GM23338 (cell line): ENCODE measurements around the gene CNTNAP4. TPM values are rescaled to one million over a fixed set of nuclear protein-coding genes. Genes with fewer than 3 reads are reported as not detected.

Source experiments
- ATAC-seq: fragments of 200-7000 bp; cut with Tn5 transposase; 3 replicates; pipeline ENCODE4 v1.9.1; 2020
- DNase-seq: peaks from one replicate; pipeline ENCODE4 v3.0.0-alpha.2; 2015; ENCODE audit warnings: low spot score
- H2AFZ ChIP-seq: fragments of 200-600 bp; sonication (generic); 2 replicates; pipeline ENCODE4 v1.8.0; 2016; ENCODE audit warnings: antibody characterized with exemption, mild to moderate bottlenecking, moderate library complexity
- H3F3A ChIP-seq: fragments of 200-600 bp; sonication (generic); replicated peaks from 2 replicates; pipeline ENCODE4 v1.8.0; 2017; ENCODE audit warnings: antibody characterized with exemption, mixed run types, low read depth
- H3K27ac ChIP-seq: fragments of 200-600 bp; sonication (generic); 2 replicates; pipeline ENCODE4 v1.6.1; 2016; ENCODE audit warnings: low read depth
- H3K27me3 ChIP-seq: fragments of 200-600 bp; sonication (generic); 2 replicates; pipeline ENCODE4 v1.8.0; 2016; ENCODE audit warnings: mild to moderate bottlenecking, mixed run types, moderate library complexity; ENCODE audit not compliant: insufficient read depth
- H3K36me3 ChIP-seq: fragments of 200-600 bp; sonication (generic); 2 replicates; pipeline ENCODE4 v1.8.0; 2016; ENCODE audit warnings: mild to moderate bottlenecking; ENCODE audit not compliant: insufficient read depth
- H3K4me1 ChIP-seq: fragments of 200-600 bp; sonication (generic); 2 replicates; pipeline ENCODE4 v1.8.0; 2016; ENCODE audit warnings: mild to moderate bottlenecking, moderate library complexity; ENCODE audit not compliant: insufficient read depth
- H3K4me2 ChIP-seq: fragments of 200-600 bp; sonication (generic); 2 replicates; pipeline ENCODE4 v1.7.1; 2017; ENCODE audit warnings: mixed run types
- H3K4me3 ChIP-seq: fragments of 200-600 bp; sonication (generic); 2 replicates; pipeline ENCODE4 v1.6.1; 2016; ENCODE audit warnings: mixed run types
- H3K79me2 ChIP-seq: fragments of 200-600 bp; sonication (generic); replicated peaks from 2 replicates; pipeline ENCODE4 v1.8.0; 2017; ENCODE audit warnings: mild to moderate bottlenecking; ENCODE audit not compliant: insufficient read depth
- H3K9me2 ChIP-seq: fragments of 200-600 bp; sonication (generic); 2 replicates; pipeline ENCODE4 v1.8.0; 2017; ENCODE audit not compliant: insufficient read depth
- H4K20me1 ChIP-seq: fragments of 200-600 bp; sonication (generic); replicated peaks from 2 replicates; pipeline ENCODE4 v1.8.0; 2017; ENCODE audit warnings: mild to moderate bottlenecking; ENCODE audit not compliant: insufficient read depth
- H3K27ac Mint-ChIP-seq: 2 replicates; pipeline ENCODE4 v1.8.0; 2020; ENCODE audit warnings: inconsistent platforms, mild to moderate bottlenecking, moderate library complexity, mixed read lengths
- H3K27me3 Mint-ChIP-seq: 3 replicates; pipeline ENCODE4 v1.8.0; 2022; ENCODE audit warnings: low read depth, mild to moderate bottlenecking, moderate library complexity, mixed read lengths, inconsistent platforms; ENCODE audit not compliant: insufficient read depth, poor library complexity
- H3K36me3 Mint-ChIP-seq: 3 replicates; pipeline ENCODE4 v1.8.0; 2021; ENCODE audit warnings: low read depth, mild to moderate bottlenecking, inconsistent platforms, moderate library complexity, mixed read lengths
- H3K4me1 Mint-ChIP-seq: 3 replicates; pipeline ENCODE4 v1.8.0; 2020; ENCODE audit warnings: mild to moderate bottlenecking, inconsistent platforms, mixed read lengths
- H3K4me3 Mint-ChIP-seq: 3 replicates; pipeline ENCODE4 v1.8.0; 2021; ENCODE audit warnings: moderate library complexity, mild to moderate bottlenecking, inconsistent platforms, mixed read lengths
- H3K9me3 Mint-ChIP-seq: 3 replicates; pipeline ENCODE4 v1.8.0; 2020; ENCODE audit warnings: moderate library complexity, mild to moderate bottlenecking, inconsistent platforms, mixed read lengths
- CREB1 ChIP-seq: fragments of 250-450 bp; sonication (Bioruptor Pico); IDR thresholded peaks from 2 replicates; pipeline ENCODE4 v1.5.0; 2020; ENCODE audit warnings: low read depth, mild to moderate bottlenecking, moderate library complexity
- EZH2 ChIP-seq: fragments of 200-600 bp; sonication (generic); IDR thresholded peaks from one replicate; pipeline ENCODE4 v1.8.0; 2017; ENCODE audit warnings: antibody characterized with exemption, mild to moderate bottlenecking, low read depth; ENCODE audit not compliant: unreplicated experiment
- JUNB ChIP-seq: IDR thresholded peaks from one replicate; pipeline ENCODE4 v1.6.1; 2016; ENCODE audit warnings: antibody characterized with exemption; ENCODE audit not compliant: unreplicated experiment
- POLR2AphosphoS5 ChIP-seq: IDR thresholded peaks from 2 replicates; pipeline ENCODE4 v1.6.1; 2016; ENCODE audit warnings: antibody characterized with exemption, low read depth
- ZNF331 ChIP-seq: fragments of 250-450 bp; sonication (Bioruptor Pico); IDR thresholded peaks from 2 replicates; pipeline ENCODE4 v1.5.0; 2020; ENCODE audit warnings: low read depth, mild to moderate bottlenecking, moderate library complexity
- polyA plus RNA-seq: library from polyadenylated mRNA; unstranded; fragments of >200 nt; fragmentation: Nextera tagmentation; extraction: Ambion mirVana; gene quantifications from 2 replicates; pipeline ENCODE4 v1.2.1, GENCODE V29; 2016
- total RNA-seq: library from RNA; depleted of rRNA; stranded (reverse); fragments of >200 nt; shearing (Covaris generic); gene quantifications from 2 replicates; pipeline ENCODE4 v1.2.3, GENCODE V29; 2014
- TF ChIP-seq, protein P1 (sequence below), 2 experiments: fragments of 200-600 bp in 1 of 2; sonication (generic) in 1 of 2; conservative IDR thresholded peaks; 2 replicates each; pipeline versions ENCODE4 v1.5.1 to v1.6.1; 2016 to 2017; ENCODE audit warnings: antibody characterized with exemption in 2 of 2, low read depth in 2 of 2, mild to moderate bottlenecking in 2 of 2, moderate library complexity in 1 of 2
- TF ChIP-seq, protein P2 (sequence below): fragments of 250-450 bp; sonication (Bioruptor Pico); IDR thresholded peaks from 2 replicates; pipeline ENCODE4 v1.5.0; 2020; ENCODE audit warnings: mild to moderate bottlenecking, moderate library complexity

Gene CNTNAP4
- total and polyA plus RNA-seq, 2 experiments from 2014 or later, result not detected

GRCh38 chr16:76511203-76511602 is 234.0 kb downstream of the CNTNAP4 start (continued):
- no peak for TF ChIP-seq JUNB

GRCh38 chr16:76518781-76519180 is 241.6 kb downstream of the CNTNAP4 start:
- ATAC-seq, result peak; percentile 67
- Histone ChIP-seq H3K27me3 (no peaks in the 10 kb centered on the region), H3K4me1 (peaks cover 18% of the 10 kb centered on the region), H3K79me2 (no peaks in the 10 kb centered on the region), H3K9me2 (no peaks in the 10 kb centered on the region), H3K4me3 (no peak overlapping the region), H4K20me1 (no peaks in the 10 kb centered on the region), H3K36me3 (no peaks in the 10 kb centered on the region), H3K27ac (peak overlapping the region; percentile 28), H3K4me2 (peak overlapping the region; percentile 46), H2AFZ (no peak overlapping the region), H3F3A (no peaks in the 10 kb centered on the region)
- H3K27me3 Mint-ChIP-seq, result no peaks in the 10 kb centered on the region
- H3K36me3 Mint-ChIP-seq, result 0 out of 3 replicates have a peak, but pooled peaks cover 6% of the 10 kb centered on the region
- TF ChIP-seq POLR2AphosphoS5 (no peak), ZNF331 (CRISPR knock-in tag) (no peak), CREB1 (CRISPR knock-in tag) (no peak), JUNB (no peak), EZH2 (no peak)
- TF ChIP-seq, protein P1, sequence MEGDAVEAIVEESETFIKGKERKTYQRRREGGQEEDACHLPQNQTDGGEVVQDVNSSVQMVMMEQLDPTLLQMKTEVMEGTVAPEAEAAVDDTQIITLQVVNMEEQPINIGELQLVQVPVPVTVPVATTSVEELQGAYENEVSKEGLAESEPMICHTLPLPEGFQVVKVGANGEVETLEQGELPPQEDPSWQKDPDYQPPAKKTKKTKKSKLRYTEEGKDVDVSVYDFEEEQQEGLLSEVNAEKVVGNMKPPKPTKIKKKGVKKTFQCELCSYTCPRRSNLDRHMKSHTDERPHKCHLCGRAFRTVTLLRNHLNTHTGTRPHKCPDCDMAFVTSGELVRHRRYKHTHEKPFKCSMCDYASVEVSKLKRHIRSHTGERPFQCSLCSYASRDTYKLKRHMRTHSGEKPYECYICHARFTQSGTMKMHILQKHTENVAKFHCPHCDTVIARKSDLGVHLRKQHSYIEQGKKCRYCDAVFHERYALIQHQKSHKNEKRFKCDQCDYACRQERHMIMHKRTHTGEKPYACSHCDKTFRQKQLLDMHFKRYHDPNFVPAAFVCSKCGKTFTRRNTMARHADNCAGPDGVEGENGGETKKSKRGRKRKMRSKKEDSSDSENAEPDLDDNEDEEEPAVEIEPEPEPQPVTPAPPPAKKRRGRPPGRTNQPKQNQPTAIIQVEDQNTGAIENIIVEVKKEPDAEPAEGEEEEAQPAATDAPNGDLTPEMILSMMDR (conservative IDR thresholded peaks at IDR 0.05; ENCODE audit: low read depth in 2 of 2), result no peak
- TF ChIP-seq, protein P2, sequence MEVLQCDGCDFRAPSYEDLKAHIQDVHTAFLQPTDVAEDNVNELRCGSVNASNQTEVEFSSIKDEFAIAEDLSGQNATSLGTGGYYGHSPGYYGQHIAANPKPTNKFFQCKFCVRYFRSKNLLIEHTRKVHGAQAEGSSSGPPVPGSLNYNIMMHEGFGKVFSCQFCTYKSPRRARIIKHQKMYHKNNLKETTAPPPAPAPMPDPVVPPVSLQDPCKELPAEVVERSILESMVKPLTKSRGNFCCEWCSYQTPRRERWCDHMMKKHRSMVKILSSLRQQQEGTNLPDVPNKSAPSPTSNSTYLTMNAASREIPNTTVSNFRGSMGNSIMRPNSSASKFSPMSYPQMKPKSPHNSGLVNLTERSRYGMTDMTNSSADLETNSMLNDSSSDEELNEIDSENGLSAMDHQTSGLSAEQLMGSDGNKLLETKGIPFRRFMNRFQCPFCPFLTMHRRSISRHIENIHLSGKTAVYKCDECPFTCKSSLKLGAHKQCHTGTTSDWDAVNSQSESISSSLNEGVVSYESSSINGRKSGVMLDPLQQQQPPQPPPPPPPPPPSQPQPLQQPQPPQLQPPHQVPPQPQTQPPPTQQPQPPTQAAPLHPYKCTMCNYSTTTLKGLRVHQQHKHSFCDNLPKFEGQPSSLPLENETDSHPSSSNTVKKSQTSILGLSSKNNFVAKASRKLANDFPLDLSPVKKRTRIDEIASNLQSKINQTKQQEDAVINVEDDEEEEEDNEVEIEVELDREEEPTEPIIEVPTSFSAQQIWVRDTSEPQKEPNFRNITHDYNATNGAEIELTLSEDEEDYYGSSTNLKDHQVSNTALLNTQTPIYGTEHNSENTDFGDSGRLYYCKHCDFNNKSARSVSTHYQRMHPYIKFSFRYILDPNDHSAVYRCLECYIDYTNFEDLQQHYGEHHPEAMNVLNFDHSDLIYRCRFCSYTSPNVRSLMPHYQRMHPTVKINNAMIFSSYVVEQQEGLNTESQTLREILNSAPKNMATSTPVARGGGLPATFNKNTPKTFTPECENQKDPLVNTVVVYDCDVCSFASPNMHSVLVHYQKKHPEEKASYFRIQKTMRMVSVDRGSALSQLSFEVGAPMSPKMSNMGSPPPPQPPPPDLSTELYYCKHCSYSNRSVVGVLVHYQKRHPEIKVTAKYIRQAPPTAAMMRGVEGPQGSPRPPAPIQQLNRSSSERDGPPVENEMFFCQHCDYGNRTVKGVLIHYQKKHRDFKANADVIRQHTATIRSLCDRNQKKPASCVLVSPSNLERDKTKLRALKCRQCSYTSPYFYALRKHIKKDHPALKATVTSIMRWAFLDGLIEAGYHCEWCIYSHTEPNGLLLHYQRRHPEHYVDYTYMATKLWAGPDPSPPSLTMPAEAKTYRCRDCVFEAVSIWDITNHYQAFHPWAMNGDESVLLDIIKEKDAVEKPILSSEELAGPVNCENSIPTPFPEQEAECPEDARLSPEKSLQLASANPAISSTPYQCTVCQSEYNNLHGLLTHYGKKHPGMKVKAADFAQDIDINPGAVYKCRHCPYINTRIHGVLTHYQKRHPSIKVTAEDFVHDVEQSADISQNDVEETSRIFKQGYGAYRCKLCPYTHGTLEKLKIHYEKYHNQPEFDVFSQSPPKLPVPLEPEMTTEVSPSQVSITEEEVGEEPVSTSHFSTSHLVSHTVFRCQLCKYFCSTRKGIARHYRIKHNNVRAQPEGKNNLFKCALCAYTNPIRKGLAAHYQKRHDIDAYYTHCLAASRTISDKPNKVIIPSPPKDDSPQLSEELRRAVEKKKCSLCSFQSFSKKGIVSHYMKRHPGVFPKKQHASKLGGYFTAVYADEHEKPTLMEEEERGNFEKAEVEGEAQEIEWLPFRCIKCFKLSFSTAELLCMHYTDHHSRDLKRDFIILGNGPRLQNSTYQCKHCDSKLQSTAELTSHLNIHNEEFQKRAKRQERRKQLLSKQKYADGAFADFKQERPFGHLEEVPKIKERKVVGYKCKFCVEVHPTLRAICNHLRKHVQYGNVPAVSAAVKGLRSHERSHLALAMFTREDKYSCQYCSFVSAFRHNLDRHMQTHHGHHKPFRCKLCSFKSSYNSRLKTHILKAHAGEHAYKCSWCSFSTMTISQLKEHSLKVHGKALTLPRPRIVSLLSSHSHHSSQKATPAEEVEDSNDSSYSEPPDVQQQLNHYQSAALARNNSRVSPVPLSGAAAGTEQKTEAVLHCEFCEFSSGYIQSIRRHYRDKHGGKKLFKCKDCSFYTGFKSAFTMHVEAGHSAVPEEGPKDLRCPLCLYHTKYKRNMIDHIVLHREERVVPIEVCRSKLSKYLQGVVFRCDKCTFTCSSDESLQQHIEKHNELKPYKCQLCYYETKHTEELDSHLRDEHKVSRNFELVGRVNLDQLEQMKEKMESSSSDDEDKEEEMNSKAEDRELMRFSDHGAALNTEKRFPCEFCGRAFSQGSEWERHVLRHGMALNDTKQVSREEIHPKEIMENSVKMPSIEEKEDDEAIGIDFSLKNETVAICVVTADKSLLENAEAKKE (CRISPR knock-in tag), result no peak
- H3K4me3 Mint-ChIP-seq, result no peak overlapping the region
- H3K27ac Mint-ChIP-seq, result no peak overlapping the region
- H3K9me3 Mint-ChIP-seq, result peaks cover 68% of the 10 kb centered on the region
- peaks cover 19% of the 10 kb centered on the region for H3K4me1 Mint-ChIP-seq
- peak; percentile 51 for DNase-seq
